LHCN-M2 (cell line): ENCODE results near the gene ARHGAP6. TPM values are rescaled to one million over a fixed set of nuclear protein-coding genes. Genes with fewer than 3 reads are reported as not detected.
A peak's percentile ranks its signal among the peaks of the same experiment; 100 is the strongest.

Experiments
- DNase-seq: peaks from one replicate; pipeline ENCODE4 v3.0.0-alpha.2; 2012; ENCODE audit warnings: low read depth
- total RNA-seq: library from RNA; depleted of rRNA; stranded (reverse); fragments of >200 nt; gene quantifications from 2 replicates; pipeline ENCODE4 v1.2.3, GENCODE V29; 2014; rRNA removed

The ARHGAP6 gene
- total RNA-seq, 1 experiment from 2014 or later: 5.2 TPM

DNA sequence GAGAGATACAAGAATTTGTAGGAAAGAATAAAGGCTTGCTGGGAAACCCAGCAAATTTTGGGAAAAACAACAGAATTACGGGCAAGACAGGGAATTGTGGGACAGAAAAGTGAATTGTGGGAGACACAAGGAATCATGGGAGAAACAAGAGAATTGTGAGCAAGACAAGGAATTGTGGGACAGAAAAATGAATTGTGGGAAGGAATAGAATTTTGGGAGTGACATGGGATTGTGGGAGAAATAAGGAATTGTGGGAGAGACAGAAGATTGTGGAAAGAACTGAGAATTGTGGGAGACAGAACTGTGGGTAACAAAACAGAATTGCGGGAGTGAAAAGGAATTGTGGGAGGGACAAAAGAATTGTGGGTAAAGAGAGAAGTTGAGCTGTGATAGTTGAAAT, 555.8 kb downstream of the ARHGAP6 start:
- no peak for DNase-seq

GRCh38 chrX:11108253-11108941, 557.3 kb downstream of the ARHGAP6 start:
- DNase-seq: no peak

- DNase-seq: peak; percentile 68
These were observed 560.6 kb downstream of the ARHGAP6 start for GRCh38 chrX:11105080-11105479.

GRCh38 chrX:11103751-11104150, 562.0 kb downstream of the ARHGAP6 start:
- no peak for DNase-seq

DNA sequence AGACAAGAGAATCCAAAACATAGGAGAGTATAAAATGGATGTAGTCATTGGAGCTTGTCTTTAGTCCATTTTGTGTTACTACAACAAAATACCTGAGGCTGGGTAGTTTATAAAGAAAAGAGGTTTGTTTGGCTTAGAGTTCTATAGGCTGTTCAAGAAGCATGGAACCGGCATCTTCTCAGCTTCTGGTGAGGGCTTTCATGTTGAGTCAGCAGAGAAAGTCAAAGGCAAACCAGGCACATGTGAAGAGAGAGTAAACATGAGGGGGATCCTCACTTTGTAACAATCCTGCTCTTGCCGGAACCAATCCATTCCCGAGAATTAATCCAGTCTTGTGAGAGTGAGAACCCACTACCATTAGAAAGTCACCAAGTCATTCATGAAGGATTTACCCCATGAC, 562.7 kb downstream of the ARHGAP6 start:
- no peak for DNase-seq

DNA sequence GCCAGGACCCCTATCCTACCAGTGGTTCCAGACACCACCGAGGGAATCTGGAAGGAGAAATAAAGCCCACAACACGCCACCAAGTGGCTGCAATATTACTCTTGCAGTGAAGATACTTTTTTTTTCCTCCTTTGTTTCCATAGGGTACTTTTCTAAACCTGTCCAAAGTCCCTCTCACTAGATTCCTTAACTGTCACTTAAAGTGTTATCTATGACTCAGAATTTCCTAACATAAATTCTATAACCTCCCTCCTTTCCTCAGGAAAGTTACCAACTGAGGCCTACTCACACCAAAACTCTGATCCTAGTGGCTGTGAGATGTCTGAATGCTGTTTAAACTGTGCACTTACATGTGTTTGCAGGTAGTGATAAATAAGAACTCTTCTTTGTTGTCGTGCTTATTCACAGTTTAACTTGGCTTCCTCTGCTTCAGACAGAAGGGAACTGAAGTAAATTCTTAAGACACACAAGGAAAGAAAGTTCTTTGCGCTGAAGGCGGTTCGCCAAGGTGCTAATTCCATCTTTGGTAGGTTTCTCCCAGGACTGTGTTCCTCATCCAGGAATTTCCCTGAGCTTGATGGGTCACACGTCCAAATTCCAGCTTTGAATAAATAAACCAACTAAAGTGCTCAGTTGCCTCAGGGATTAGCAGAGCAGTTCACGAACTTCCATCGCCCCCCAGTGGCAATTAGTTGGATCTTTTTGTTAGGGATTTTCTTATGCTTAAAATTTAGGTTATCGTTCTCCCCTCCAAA, 565.3 kb downstream of the ARHGAP6 start:
- DNase-seq: peak; percentile 54

DNA sequence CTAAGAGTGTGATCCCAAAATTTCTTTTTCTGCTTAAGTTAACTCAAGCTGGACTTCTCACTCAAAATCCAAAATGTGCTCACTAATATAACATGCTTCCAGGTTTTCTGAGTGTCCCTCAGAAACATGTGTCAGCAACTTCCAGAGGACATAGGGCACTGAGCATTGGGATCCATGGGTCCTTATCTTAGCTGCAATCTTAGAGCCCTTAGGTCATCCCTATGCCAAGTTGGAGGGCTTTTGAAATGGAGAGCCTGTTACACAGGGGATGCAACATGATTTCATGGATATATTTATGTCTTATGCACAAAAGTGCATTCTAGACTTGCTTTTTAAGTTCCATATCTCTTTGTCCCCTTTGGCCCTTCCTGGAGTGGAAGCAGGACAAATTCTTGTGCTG, 566.3 kb downstream of the ARHGAP6 start:
- no peak for DNase-seq

DNA sequence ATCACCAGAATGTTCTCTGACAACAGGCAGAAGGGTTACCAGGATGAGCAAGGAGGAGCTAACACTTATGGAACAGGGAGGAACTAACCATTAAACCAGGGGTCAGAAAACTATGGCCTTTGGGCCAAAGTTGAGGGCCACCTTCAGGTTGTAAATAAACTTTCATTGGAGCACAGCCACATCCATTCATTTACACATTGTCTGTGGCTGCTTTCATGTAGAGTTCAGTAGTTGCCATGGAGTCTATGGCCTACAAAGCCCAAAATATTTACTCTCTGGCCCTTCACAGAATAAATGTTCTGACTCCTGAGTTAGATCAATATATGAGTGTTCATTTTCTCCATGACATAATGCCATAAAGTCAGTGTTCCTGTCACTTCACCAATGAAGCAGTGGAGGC, 567.8 kb downstream of the ARHGAP6 start:
- DNase-seq: no peak

GRCh38 chrX:11089802-11090201, 575.9 kb downstream of the ARHGAP6 start:
- DNase-seq: no peak

Other genes with a start within 250 kb of the ARHGAP6 start
- gene MSL3, start 92.3 kb upstream of the ARHGAP6 start, total RNA-seq: 21.9 and 27.7 TPM in 2 replicates